Activated naive CD4-positive, alpha-beta T cell treated with anti-CD3 and anti-CD28 coated beads, Interleukin-2, amount 50 U/mL, for 24 hours (primary cell): ENCODE measurements around the gene PLPP2.
"Not testable (repeated sequence)": the region's sequence is repeated elsewhere in the genome, so short reads cannot be mapped to it uniquely, and the experiment has no call there.

Experiments
- H3K27ac Mint-ChIP-seq: one replicate; pipeline ENCODE4 v1.8.0; 2021; ENCODE audit warnings: mild to moderate bottlenecking, mixed read lengths
- H3K27me3 Mint-ChIP-seq: one replicate; pipeline ENCODE4 v1.8.0; 2021; ENCODE audit warnings: mixed read lengths
- H3K36me3 Mint-ChIP-seq: one replicate; pipeline ENCODE4 v1.8.0; 2021; ENCODE audit warnings: mixed read lengths
- H3K4me1 Mint-ChIP-seq: one replicate; pipeline ENCODE4 v1.8.0; 2021; ENCODE audit warnings: mixed read lengths
- H3K4me3 Mint-ChIP-seq: one replicate; pipeline ENCODE4 v1.8.0; 2021; ENCODE audit warnings: mild to moderate bottlenecking, mixed read lengths
- H3K9me3 Mint-ChIP-seq: one replicate; pipeline ENCODE4 v1.8.0; 2021; ENCODE audit warnings: mixed read lengths

Gene PLPP2

DNA sequence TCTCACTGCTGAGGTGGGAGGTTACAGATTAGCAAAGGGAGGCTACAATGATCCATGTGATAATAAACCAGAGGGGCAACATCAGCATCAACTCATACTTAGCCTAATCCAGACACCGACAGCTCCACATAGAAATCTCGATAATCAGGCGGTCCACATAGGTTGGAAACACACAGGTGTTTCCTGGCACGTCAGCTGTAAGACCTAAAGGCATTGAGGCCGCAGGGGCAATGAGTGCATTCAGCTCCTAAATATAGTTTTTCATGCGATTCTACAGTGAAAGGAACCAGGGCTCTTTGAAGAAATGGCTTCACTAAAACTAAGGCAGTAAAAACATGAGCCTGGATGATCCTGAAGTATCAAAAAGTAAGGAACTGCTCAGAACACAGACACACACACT, 19.3 kb downstream of the PLPP2 start:
- Mint-ChIP-seq H3K4me3 (no peak overlapping the region), H3K27me3 (peaks cover 28% of the 10 kb centered on the region), H3K36me3 (no peaks in the 10 kb centered on the region), H3K27ac (no peak overlapping the region), H3K9me3 (no peaks in the 10 kb centered on the region), H3K4me1 (peaks cover 1% of the 10 kb centered on the region)

DNA sequence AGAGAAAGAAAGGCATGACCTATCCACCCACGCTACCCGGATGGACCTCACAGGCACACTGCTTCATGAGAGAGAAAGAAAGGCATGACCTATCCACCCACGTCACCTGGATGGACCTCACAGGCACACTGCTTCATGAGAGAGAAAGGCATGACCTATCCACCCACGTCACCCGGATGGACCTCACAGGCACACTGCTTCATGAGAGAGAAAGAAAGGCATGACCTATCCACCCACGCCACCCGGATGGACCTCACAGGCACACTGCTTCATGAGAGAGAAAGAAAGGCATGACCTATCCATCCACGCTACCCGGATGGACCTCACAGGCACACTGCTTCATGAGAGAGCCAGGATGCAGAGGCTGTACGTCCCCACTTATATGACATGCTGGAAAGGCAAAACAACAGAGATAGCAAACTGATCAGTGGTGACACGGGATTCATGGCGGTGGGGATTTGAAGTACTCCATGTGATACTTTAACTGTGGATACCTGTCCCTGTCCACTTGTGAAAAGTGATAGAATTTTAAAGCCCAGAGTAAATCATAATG, 20.4 kb downstream of the PLPP2 start:
- peaks cover 34% of the 10 kb centered on the region for H3K27me3 Mint-ChIP-seq
- H3K4me3 Mint-ChIP-seq, H3K27ac Mint-ChIP-seq, H3K36me3 Mint-ChIP-seq, H3K9me3 Mint-ChIP-seq, H3K4me1 Mint-ChIP-seq: not testable (repeated sequence)

DNA sequence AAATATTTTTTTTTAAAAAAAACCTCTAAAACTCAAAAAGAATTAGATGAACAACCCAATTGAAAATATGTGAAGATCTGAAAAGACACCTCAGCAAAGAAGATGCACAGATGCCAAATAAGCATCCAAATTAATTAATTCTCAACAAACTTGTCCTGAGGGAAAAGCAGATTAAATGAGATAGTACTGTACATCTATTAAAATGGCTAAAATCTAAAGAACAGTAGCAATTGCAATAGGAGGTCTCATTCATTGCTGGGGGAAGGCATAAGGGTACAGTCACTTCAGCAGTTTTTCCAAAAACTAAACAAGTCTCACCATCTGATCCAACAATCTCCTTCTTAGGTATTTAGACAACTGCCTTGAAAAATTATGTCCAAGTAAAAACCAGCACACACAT, 22.0 kb downstream of the PLPP2 start:
- Mint-ChIP-seq H3K4me1 (peaks cover 6% of the 10 kb centered on the region), H3K27me3 (peaks cover 43% of the 10 kb centered on the region), H3K9me3 (no peaks in the 10 kb centered on the region), H3K27ac (no peak overlapping the region), H3K36me3 (no peaks in the 10 kb centered on the region), H3K4me3 (no peak overlapping the region)

DNA sequence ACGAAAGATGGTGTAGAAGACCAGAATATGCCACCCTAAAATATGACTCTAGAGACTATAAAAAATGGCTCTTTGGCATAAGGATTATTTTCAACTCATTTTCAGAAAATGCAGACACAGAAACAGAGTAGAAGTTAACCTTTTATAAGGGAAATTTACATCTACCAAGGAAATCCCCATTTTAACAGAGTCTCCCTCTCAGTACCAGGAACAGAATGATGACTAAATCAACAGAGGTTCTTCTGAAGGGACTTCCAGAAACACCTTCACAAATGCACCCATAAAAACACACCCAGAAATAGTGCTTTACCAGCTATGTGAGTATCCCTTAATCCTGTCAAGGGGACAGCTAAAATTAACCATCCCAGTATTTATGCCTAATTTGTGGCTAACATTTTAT, 29.1 kb downstream of the PLPP2 start:
- no peaks in the 10 kb centered on the region for H3K9me3 Mint-ChIP-seq
- H3K4me1 Mint-ChIP-seq: peaks cover 6% of the 10 kb centered on the region
- peaks cover 34% of the 10 kb centered on the region for H3K27me3 Mint-ChIP-seq
- no peak overlapping the region for H3K4me3 Mint-ChIP-seq
- H3K36me3 Mint-ChIP-seq: no peaks in the 10 kb centered on the region
- H3K27ac Mint-ChIP-seq: no peak overlapping the region

DNA sequence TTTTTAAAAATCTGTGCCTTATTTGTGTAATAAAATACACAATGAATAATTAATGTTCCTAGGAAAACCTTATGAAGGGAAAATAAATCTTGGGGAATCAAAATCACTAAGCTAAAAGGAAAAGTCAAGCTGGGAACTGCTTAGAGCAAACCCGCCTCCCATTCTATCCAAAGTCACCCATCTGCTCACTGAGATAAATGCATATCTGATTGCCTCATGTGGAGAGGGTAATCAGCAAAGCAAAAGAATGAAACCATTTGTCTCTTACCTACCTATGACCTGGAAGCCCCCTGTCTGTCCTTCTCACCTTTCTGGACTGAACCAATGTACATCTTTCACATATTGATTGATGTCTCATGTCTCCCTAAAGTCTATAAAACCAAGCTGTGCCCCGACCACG, 34.4 kb downstream of the PLPP2 start:
- not testable (repeated sequence) for H3K27ac Mint-ChIP-seq, H3K4me3 Mint-ChIP-seq, H3K36me3 Mint-ChIP-seq, H3K4me1 Mint-ChIP-seq, H3K9me3 Mint-ChIP-seq
- peaks cover 18% of the 10 kb centered on the region for H3K27me3 Mint-ChIP-seq

DNA sequence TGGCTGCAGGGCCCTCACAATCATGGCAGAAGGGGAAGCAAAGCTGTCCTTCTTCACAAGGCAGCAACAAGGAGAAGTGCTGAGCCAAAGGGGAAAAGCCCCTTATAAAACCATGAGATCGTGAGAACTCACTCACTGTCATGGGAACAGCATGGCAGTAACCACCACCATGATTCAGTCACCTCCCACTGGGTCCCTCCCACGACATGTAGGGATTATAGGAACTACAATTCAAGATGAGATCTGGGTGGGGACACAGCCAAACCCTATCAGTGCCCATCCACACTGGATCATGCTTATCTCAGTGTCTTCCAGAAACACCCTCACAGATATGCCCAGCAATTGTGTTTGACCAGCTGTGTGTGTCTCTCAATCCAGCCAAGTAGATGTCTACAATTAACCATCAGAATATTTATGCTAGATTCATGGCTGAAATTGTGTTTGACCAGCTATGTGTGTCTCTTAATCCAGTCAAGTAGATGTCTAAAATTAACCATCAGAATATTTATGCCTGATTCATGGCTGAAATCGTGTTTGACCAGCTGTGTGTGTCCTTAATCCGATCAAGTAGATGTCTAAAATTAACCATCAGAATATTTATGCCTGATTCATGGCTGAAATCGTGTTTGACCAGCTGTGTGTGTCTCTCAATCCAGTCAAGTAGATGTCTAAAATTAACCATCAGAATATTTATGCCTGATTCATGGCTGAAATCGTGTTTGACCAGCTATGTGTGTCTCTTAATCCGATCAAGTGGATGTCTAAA, 38.6 kb downstream of the PLPP2 start:
- peaks cover 13% of the 10 kb centered on the region for H3K27me3 Mint-ChIP-seq
- not testable (repeated sequence) for H3K4me3 Mint-ChIP-seq, H3K4me1 Mint-ChIP-seq, H3K27ac Mint-ChIP-seq, H3K9me3 Mint-ChIP-seq, H3K36me3 Mint-ChIP-seq

DNA sequence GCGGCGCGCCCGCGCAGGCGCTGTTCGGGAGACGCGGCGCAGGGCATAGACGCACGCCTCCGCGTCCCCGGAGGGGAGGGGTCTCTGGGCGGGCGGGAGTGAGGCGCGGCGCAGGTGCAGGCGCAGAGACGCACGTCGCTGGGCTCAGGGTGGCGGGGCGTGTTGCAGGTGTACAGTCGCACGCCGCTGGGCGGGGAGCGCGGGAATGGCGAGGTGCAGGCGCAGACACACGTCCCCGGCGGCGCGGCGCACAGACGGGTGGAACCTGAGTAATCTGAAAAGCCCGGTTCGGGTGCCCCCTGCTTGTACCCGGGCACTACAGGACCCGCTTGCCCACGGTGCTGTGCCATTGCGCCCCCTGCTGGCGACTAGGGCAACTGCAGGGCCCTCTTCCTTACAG, 44.7 kb downstream of the PLPP2 start:
- H3K4me3 Mint-ChIP-seq: no peak overlapping the region
- no peaks in the 10 kb centered on the region for H3K36me3 Mint-ChIP-seq
- H3K9me3 Mint-ChIP-seq: no peaks in the 10 kb centered on the region
- H3K4me1 Mint-ChIP-seq: no peaks in the 10 kb centered on the region
- H3K27ac Mint-ChIP-seq: no peak overlapping the region
- no peaks in the 10 kb centered on the region for H3K27me3 Mint-ChIP-seq

DNA sequence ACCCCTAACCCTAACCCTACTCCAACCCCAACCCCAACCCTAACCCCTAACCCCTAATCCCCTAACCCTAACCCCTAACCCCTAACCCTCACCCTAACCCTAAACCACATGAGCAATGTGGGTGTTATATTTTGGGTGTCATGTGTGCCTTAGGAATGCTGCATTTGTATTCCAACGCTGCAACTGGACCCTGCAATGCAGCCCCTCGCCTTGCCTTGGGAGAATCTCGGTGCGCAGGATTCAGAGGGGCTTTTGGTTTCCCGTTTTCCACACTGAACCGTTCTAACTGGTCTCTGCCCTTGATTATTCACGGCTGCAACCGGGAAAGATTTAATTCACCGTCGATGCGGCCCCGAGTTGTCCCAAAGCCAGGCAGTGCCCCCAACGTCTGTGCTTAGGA, 45.3 kb downstream of the PLPP2 start:
- H3K4me3 Mint-ChIP-seq, H3K9me3 Mint-ChIP-seq, H3K27me3 Mint-ChIP-seq, H3K27ac Mint-ChIP-seq, H3K4me1 Mint-ChIP-seq, H3K36me3 Mint-ChIP-seq: not testable (repeated sequence)

DNA sequence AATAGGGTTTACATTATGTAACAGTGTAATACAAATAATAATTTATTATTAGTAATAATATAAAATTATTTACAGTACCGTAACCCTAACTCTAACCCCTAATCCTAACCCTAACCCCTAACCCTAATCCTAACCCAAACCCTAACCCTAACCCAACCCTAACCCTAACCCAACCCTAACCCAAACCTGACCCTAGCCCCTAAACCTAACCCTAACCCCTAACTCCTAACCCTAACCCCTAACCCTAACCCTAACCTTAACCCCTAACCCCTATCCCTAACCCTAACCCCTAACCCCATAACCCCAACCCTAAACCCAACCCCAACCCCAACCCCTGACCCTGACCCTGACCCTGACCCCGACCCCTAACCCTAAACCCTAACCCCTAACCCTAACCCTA, 45.7 kb downstream of the PLPP2 start:
- H3K27me3 Mint-ChIP-seq: no peaks in the 10 kb centered on the region
- no peaks in the 10 kb centered on the region for H3K36me3 Mint-ChIP-seq
- H3K4me1 Mint-ChIP-seq: no peaks in the 10 kb centered on the region
- no peak overlapping the region for H3K4me3 Mint-ChIP-seq
- no peak overlapping the region for H3K27ac Mint-ChIP-seq
- H3K9me3 Mint-ChIP-seq: no peaks in the 10 kb centered on the region
